Measurements from ENCODE around the gene DRG1. TPM values are rescaled to one million over a fixed set of nuclear protein-coding genes. Genes with fewer than 3 reads are reported as not detected.

Gene DRG1, protein sequence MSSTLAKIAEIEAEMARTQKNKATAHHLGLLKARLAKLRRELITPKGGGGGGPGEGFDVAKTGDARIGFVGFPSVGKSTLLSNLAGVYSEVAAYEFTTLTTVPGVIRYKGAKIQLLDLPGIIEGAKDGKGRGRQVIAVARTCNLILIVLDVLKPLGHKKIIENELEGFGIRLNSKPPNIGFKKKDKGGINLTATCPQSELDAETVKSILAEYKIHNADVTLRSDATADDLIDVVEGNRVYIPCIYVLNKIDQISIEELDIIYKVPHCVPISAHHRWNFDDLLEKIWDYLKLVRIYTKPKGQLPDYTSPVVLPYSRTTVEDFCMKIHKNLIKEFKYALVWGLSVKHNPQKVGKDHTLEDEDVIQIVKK
- 10 to 100 TPM; 57.7 to 67.6 (median 66.3) TPM for total RNA-seq

DNA sequence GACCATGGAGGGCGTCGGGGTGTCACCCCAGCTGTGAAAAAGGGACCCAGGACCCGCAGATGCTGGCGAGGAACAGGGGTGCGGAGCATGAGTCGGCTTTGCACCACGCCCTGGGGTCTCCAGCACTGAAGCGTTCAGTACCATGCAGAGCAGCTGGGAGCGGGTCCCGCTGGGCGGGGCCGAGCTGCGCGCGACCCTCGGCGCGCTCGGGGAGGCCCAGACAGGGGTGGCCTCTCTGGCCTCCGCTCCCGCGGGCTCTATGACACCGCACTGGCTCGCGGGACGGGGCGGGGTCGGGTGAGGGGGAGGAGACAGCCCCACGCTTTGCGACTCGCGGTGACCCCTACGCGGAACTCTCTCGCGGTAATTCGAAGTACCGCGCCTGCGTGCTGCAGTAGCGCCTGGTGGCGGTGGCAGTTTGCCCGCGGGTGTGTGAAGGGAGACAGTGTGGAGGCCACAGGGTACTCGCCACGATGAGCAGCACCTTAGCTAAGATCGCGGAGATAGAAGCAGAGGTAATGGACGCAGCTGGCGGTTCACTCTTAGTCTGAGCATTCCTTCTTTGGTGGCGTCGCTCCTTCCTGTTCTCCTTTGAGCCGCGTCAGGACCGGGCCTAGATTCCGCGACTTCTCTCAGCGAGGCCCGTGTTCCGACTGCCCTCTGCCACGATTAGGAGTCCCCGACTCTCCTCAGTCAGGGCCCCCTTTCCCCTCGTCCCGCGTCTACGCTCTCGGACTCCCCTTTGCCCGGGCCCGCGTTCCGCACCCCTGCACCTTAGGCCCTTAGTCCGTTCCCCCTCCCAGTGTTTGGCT, at the start of gene DRG1:
Gene DRG1, plus strand, starts transcription at position 394 of the 812 bp plus-strand sequence. Its CDS starts 80 bp downstream, at position 474.
- peaks cover 10 to 15% of the 10 kb centered on the region in 2 donors for H3K4me1 ChIP-seq
- intact Hi-C loops (cut with DNase I), result loop anchor here (2.0 kb wide), 1 partner anchor 55 kb away; no protein-coding TSS in a partner anchor
- no peaks in the 10 kb centered on the region for H3K27me3 ChIP-seq
- no peaks in the 10 kb centered on the region for H3K9me3 ChIP-seq
- TF ChIP-seq, protein P1, sequence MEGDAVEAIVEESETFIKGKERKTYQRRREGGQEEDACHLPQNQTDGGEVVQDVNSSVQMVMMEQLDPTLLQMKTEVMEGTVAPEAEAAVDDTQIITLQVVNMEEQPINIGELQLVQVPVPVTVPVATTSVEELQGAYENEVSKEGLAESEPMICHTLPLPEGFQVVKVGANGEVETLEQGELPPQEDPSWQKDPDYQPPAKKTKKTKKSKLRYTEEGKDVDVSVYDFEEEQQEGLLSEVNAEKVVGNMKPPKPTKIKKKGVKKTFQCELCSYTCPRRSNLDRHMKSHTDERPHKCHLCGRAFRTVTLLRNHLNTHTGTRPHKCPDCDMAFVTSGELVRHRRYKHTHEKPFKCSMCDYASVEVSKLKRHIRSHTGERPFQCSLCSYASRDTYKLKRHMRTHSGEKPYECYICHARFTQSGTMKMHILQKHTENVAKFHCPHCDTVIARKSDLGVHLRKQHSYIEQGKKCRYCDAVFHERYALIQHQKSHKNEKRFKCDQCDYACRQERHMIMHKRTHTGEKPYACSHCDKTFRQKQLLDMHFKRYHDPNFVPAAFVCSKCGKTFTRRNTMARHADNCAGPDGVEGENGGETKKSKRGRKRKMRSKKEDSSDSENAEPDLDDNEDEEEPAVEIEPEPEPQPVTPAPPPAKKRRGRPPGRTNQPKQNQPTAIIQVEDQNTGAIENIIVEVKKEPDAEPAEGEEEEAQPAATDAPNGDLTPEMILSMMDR (IDR thresholded peaks at IDR 0.05), result peak in 4 of 6 experiments; percentile 2 to 40 (median 10)
- peak in 1 of 2 donors; percentile 89 for TF ChIP-seq POLR2A (IDR thresholded peaks at IDR 0.05)
- peak; percentile 97 to 98 for DNase-seq
- peak within 1 kb of the TSS; percentile 77 to 85 (median 79) for H3K27ac ChIP-seq
- H3K4me3 ChIP-seq (replicated peaks in 1 of 3), result peak within 1 kb of the TSS; percentile 23 to 80 (median 67)
- 1% methylated on average over 26 to 63 of the region's 72 CpGs for WGBS, 2 donors
- H3K36me3 ChIP-seq, result peaks cover 21 to 23% of the 10 kb centered on the region in 2 donors

DNA sequence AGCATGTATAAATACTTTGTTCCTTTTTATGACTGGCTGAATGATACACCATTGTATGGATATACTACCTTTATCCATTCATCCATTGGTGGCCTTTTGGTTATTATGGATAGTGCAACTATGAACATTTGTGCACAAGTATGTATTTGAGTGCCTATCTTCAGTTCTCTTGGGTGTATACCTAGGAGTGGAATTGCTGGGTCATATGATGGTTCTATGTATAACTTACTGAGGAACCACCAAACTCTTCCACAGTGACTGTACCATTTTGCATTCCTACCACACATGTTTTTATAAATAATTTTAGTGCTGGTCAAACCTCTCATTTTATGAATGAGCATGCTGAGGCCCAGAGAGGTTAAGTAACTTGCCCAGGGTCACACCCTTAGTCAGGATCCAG, 49.4 kb upstream of the DRG1 start:
- Histone ChIP-seq H3K27me3 (no peaks in the 10 kb centered on the region), H3K4me1 (peaks cover 9% of the 10 kb centered on the region in 2 donors), H3K9me3 (no peaks in the 10 kb centered on the region), H3K4me3 (replicated peaks in 1 of 3) (no peak overlapping the region), H3K36me3 (no peaks in the 10 kb centered on the region), H3K27ac (no peak overlapping the region)
- DNase-seq, result no peak
- intact Hi-C loops (cut with DNase I), result loop anchor here (10.0 kb wide), 2 partner anchors 145 to 315 kb away; partner anchors contain the start of genes PISD and SFI1
- no peak for TF ChIP-seq POLR2A (IDR thresholded peaks at IDR 0.05)
- TF ChIP-seq, protein P1 (IDR thresholded peaks at IDR 0.05), result no peak

DNA sequence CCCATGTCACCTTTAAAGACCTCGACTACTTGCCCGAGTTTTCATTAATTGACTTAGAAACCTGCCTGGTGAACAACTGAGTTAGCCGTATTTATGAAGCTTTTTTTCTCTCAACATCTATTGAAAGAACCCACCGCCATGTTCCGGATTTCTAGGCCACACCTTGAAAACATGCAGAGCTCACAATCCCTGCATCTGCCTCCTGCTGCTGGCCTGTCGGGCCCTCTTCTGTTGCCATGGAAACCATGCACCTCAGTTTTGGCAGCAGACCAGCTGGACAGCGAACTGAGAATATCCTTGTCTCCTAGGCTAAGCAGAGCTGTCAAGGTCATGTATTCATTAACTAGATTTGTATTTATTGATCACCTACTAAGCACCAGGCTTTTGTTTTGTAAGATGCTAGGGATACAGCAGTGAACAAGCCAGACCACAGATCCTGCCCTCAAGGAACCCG, 49.0 kb upstream of the DRG1 start:
- H3K36me3 ChIP-seq, result no peaks in the 10 kb centered on the region
- no peaks in the 10 kb centered on the region for H3K27me3 ChIP-seq
- H3K4me3 ChIP-seq (replicated peaks in 1 of 3), result no peak overlapping the region
- TF ChIP-seq, protein P1 (IDR thresholded peaks at IDR 0.05), result no peak
- TF ChIP-seq POLR2A (IDR thresholded peaks at IDR 0.05), result no peak
- no peaks in the 10 kb centered on the region for H3K9me3 ChIP-seq
- H3K4me1 ChIP-seq, result peaks cover 5% of the 10 kb centered on the region in 2 donors
- DNase-seq, result peak; percentile 83 to 87
- no peak overlapping the region for H3K27ac ChIP-seq
- intact Hi-C loops (cut with DNase I), result no loop called here
- 49 to 50% methylated on average over 8 of the region's 8 CpGs for WGBS, 2 donors

DNA sequence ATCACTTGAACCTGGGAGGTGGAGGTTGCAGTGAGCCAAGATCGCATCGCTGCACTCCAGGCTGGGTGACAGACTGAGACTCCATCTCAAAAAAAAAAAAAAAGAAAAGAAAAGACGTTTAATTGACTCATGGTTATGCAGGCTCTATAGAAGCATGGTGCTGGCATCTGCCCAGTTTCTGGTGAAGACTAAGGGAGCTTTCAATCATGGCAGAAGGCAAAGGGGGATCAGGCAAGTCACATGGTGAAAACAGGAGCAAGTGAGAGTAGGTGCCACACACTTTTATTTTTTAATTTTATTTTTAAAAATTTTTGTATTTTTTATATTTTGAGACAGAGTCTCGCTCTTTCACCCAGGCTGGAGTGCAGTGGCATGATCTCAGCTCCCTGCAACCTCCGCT, 44.9 kb upstream of the DRG1 start:
- intact Hi-C loops (cut with DNase I), result no loop called here
- WGBS, 2 donors, result 59 to 79% methylated on average over 5 of the region's 5 CpGs
- no peak for DNase-seq
- Histone ChIP-seq H3K4me3 (replicated peaks in 1 of 3) (no peak overlapping the region), H3K27me3 (no peaks in the 10 kb centered on the region), H3K27ac (no peak overlapping the region), H3K9me3 (no peaks in the 10 kb centered on the region), H3K36me3 (no peaks in the 10 kb centered on the region), H3K4me1 (no peaks in the 10 kb centered on the region)
- TF ChIP-seq, protein P1 (IDR thresholded peaks at IDR 0.05), result no peak
- TF ChIP-seq POLR2A (IDR thresholded peaks at IDR 0.05), result no peak
